Neural cell (in vitro differentiated cells): Measurements from ENCODE around the gene ARFGAP3. TPM values are rescaled to one million over a fixed set of nuclear protein-coding genes. Genes with fewer than 3 reads are reported as not detected.

Experiments used
- H2AFZ ChIP-seq: fragments of 200-600, 300-800 bp; sonication (generic), shearing (Covaris generic); 2 replicates; pipeline ENCODE4 v1.6.0; 2014; ENCODE audit warnings: low read depth, mild to moderate bottlenecking, antibody characterized with exemption, low read length, moderate library complexity
- H3F3A ChIP-seq: fragments of 200-600 bp; shearing (Covaris generic); 2 replicates; pipeline ENCODE4 v1.6.1; 2016; ENCODE audit warnings: mild to moderate bottlenecking, moderate library complexity, mixed read lengths, antibody characterized with exemption, low read length; ENCODE audit not compliant: insufficient read depth, poor library complexity, severe bottlenecking
- H3K27ac ChIP-seq: fragments of 200-600, 300-800 bp; sonication (generic), shearing (Covaris generic); 2 replicates; pipeline ENCODE4 v1.5.1; 2014; ENCODE audit warnings: mild to moderate bottlenecking, low read length, moderate library complexity
- H3K27me3 ChIP-seq: fragments of 300-800, 200-600 bp; sonication (generic), shearing (Covaris generic); 2 replicates; pipeline ENCODE4 v1.6.0; 2014; ENCODE audit warnings: mild to moderate bottlenecking, low read depth, low read length, moderate library complexity; ENCODE audit not compliant: insufficient read depth
- H3K36me3 ChIP-seq: fragments of 300-800, 200-600 bp; sonication (generic), shearing (Covaris generic); 2 replicates; pipeline ENCODE4 v1.5.1; 2014; ENCODE audit warnings: mild to moderate bottlenecking, antibody characterized with exemption, low read length, moderate library complexity; ENCODE audit not compliant: insufficient read depth
- H3K4me2 ChIP-seq: fragments of 300-800, 200-600 bp; sonication (generic), shearing (Covaris generic); 2 replicates; pipeline ENCODE4 v1.6.0; 2014; ENCODE audit warnings: mild to moderate bottlenecking, low read length
- H3K4me3 ChIP-seq: fragments of 300-800, 200-600 bp; sonication (generic), shearing (Covaris generic); 2 replicates; pipeline ENCODE4 v1.5.1; 2014; ENCODE audit warnings: mild to moderate bottlenecking, low read length, moderate library complexity
- H3K79me2 ChIP-seq: fragments of 200-600 bp; shearing (Covaris generic); replicated peaks from 2 replicates; pipeline ENCODE4 v1.6.0; 2014; ENCODE audit warnings: mild to moderate bottlenecking, low read length, moderate library complexity; ENCODE audit not compliant: insufficient read depth
- H3K9ac ChIP-seq: fragments of 300-800, 200-600 bp; sonication (generic), shearing (Covaris generic); 2 replicates; pipeline ENCODE4 v1.6.1; 2016; ENCODE audit warnings: mild to moderate bottlenecking, low read length, mixed read lengths
- H3K9me2 ChIP-seq: fragments of 200-600 bp; shearing (Covaris generic); 2 replicates; pipeline ENCODE4 v1.6.1; 2016; ENCODE audit warnings: mild to moderate bottlenecking, low read length, mixed read lengths; ENCODE audit not compliant: insufficient read depth
- H3K9me3 ChIP-seq: fragments of 200-600, 300-800 bp; sonication (generic), shearing (Covaris generic); 2 replicates; pipeline ENCODE4 v1.6.1; 2016; ENCODE audit warnings: mild to moderate bottlenecking, mixed run types, low read length, moderate library complexity, mixed read lengths
- H4K20me1 ChIP-seq: fragments of 200-600 bp; shearing (Covaris generic); 2 replicates; pipeline ENCODE4 v1.6.1; 2016; ENCODE audit warnings: mild to moderate bottlenecking, mixed run types; ENCODE audit not compliant: insufficient read depth
- CTCF ChIP-seq: fragments of 450-650 bp; IDR thresholded peaks from 2 replicates; pipeline ENCODE4 v1.5.1; 2014; ENCODE audit warnings: antibody characterized with exemption, mild to moderate bottlenecking, moderate library complexity; ENCODE audit not compliant: poor library complexity, severe bottlenecking
- EP300 ChIP-seq: fragments of 450-650 bp; conservative IDR thresholded peaks from 2 replicates; pipeline ENCODE4 v1.6.1; 2014; ENCODE audit warnings: antibody characterized with exemption, mild to moderate bottlenecking, moderate library complexity; ENCODE audit not compliant: poor library complexity, severe bottlenecking
- EZH2 ChIP-seq: fragments of 200-600, 300-800 bp; shearing (Covaris generic), sonication (generic); IDR thresholded peaks from 2 replicates; pipeline ENCODE4 v1.6.1; 2014; ENCODE audit warnings: antibody characterized with exemption, low read length, borderline replicate concordance, mild to moderate bottlenecking; ENCODE audit not compliant: insufficient read depth, poor library complexity, severe bottlenecking
- MXI1 ChIP-seq: fragments of 450-650 bp; conservative IDR thresholded peaks from 2 replicates; pipeline ENCODE4 v1.6.1; 2014; ENCODE audit warnings: antibody characterized with exemption, mild to moderate bottlenecking; ENCODE audit not compliant: poor library complexity, severe bottlenecking
- POLR2AphosphoS5 ChIP-seq: IDR thresholded peaks from 2 replicates; pipeline ENCODE4 v1.6.1; 2012
- RAD21 ChIP-seq: fragments of 450-650 bp; conservative IDR thresholded peaks from 2 replicates; pipeline ENCODE4 v1.6.1; 2014; ENCODE audit warnings: antibody characterized with exemption, mild to moderate bottlenecking, moderate library complexity
- REST ChIP-seq: IDR thresholded peaks from 2 replicates; pipeline ENCODE4 v1.6.1; 2012; ENCODE audit warnings: borderline replicate concordance
- SMC3 ChIP-seq: fragments of 450-650 bp; conservative IDR thresholded peaks from 2 replicates; pipeline ENCODE4 v1.6.1; 2014; ENCODE audit warnings: antibody characterized with exemption, mild to moderate bottlenecking, moderate library complexity; ENCODE audit not compliant: poor library complexity
- TAF1 ChIP-seq: IDR thresholded peaks from 2 replicates; pipeline ENCODE4 v1.6.1; 2012; ENCODE audit warnings: low read depth
- polyA plus RNA-seq: library from polyadenylated mRNA; depleted of rRNA; stranded (reverse); fragments of >200 nt; gene quantifications from 2 replicates; pipeline ENCODE4 v1.2.3, GENCODE V29; 2014

ARFGAP3 gene
- polyA plus RNA-seq, 1 donor from 2014 or later = 80.7 TPM

GRCh38 chr22:42796081-42796480 is 61.0 kb downstream of the ARFGAP3 start:
- peaks cover 15% of the 10 kb centered on the region for H3K36me3 ChIP-seq

More at GRCh38 chr22:42796081-42796480, 61.0 kb downstream of the ARFGAP3 start:
- no peak overlapping the region for H3K4me3 ChIP-seq
- no peak overlapping the region for H3K4me2 ChIP-seq
- no peak overlapping the region for H3K9ac ChIP-seq
- no peaks in the 10 kb centered on the region for H3K79me2 ChIP-seq
- no peaks in the 10 kb centered on the region for H3K9me3 ChIP-seq
- H3K27me3 ChIP-seq = no peaks in the 10 kb centered on the region
- TF ChIP-seq TAF1 (no peak), SMC3 (no peak), CTCF (no peak), EZH2 (no peak), RAD21 (no peak), REST (no peak), EP300 (no peak), MXI1 (no peak), POLR2AphosphoS5 (no peak)
- no peaks in the 10 kb centered on the region for H3F3A ChIP-seq
- H2AFZ ChIP-seq = no peak overlapping the region
- H4K20me1 ChIP-seq = no peaks in the 10 kb centered on the region
- H3K9me2 ChIP-seq = no peaks in the 10 kb centered on the region
- no peak overlapping the region for H3K27ac ChIP-seq
